A673 (cell line): ENCODE data around the gene CCDC85C. TPM values are rescaled to one million over a fixed set of nuclear protein-coding genes. Genes with fewer than 3 reads are reported as not detected.

Experiments
- BruUV-seq: library from RNA; stranded (reverse); fragments of 400-500 nt; replicated peaks from 2 replicates; lab custom pipeline; 2021; lab: Mats Ljungman, UMichigan
- CTCF ChIA-PET: fragments of 300-600 bp; sonication (Branson Sonifier 250); formaldehyde crosslinking; loops from one replicate; lab custom pipeline; 2022; ENCODE audit warnings: antibody characterized with exemption; lab: Charles Lee
- POLR2A ChIA-PET: fragments of 300-600 bp; sonication (Branson Sonifier 250); formaldehyde crosslinking; loops from one replicate; lab custom pipeline; 2022; ENCODE audit warnings: antibody characterized with exemption; ENCODE audit not compliant: low non-redundant PET; lab: Charles Lee
- DNase-seq: peaks from one replicate; pipeline ENCODE4 v3.0.0-alpha.2; 2015; ENCODE audit warnings: low spot score
- H3K27ac ChIP-seq: fragments of 200-600 bp; sonication (generic); 2 replicates; pipeline ENCODE4 v1.5.1; 2016; ENCODE audit warnings: mixed run types, low read depth, mild to moderate bottlenecking, mixed read lengths, antibody characterized with exemption, low read length; ENCODE audit not compliant: poor library complexity, severe bottlenecking
- H3K27me3 ChIP-seq: fragments of 200-600 bp; sonication (generic); replicated peaks from 2 replicates; pipeline ENCODE4 v1.6.1; 2017; ENCODE audit warnings: mixed run types, low read depth, mild to moderate bottlenecking, mixed read lengths, antibody characterized with exemption, low read length; ENCODE audit not compliant: insufficient read depth, poor library complexity
- H3K36me3 ChIP-seq: fragments of 200-600 bp; sonication (generic); 2 replicates; pipeline ENCODE4 v1.6.1; 2016; ENCODE audit warnings: mixed run types, mild to moderate bottlenecking, mixed read lengths, antibody characterized with exemption, low read length; ENCODE audit not compliant: insufficient read depth, poor library complexity, severe bottlenecking
- H3K4me1 ChIP-seq: fragments of 200-600 bp; sonication (generic); 2 replicates; pipeline ENCODE4 v1.6.1; 2017; ENCODE audit warnings: mixed run types, mild to moderate bottlenecking, mixed read lengths, antibody characterized with exemption, low read length; ENCODE audit not compliant: insufficient read depth, poor library complexity, severe bottlenecking
- H3K4me3 ChIP-seq: fragments of 200-600 bp; sonication (generic); 2 replicates; pipeline ENCODE4 v1.5.1; 2016; ENCODE audit warnings: low read depth, mixed run types, mild to moderate bottlenecking, mixed read lengths, low read length; ENCODE audit not compliant: poor library complexity, severe bottlenecking
- H3K9me3 ChIP-seq: fragments of 200-600 bp; sonication (generic); 2 replicates; pipeline ENCODE4 v1.6.1; 2016; ENCODE audit warnings: mixed run types, low read depth, mild to moderate bottlenecking, mixed read lengths, antibody characterized with exemption, low read length; ENCODE audit not compliant: poor library complexity, severe bottlenecking
- CTCF ChIP-seq: fragments of 300-800, 200-600 bp; sonication (generic); conservative IDR thresholded peaks from 2 replicates; pipeline ENCODE4 v1.5.1; 2017; ENCODE audit warnings: low read depth, mild to moderate bottlenecking, antibody characterized with exemption, low read length, moderate library complexity, mixed read lengths
- EZH2 ChIP-seq: fragments of 200-600 bp; sonication (generic); IDR thresholded peaks from 2 replicates; pipeline ENCODE4 v1.6.1; 2017; ENCODE audit warnings: borderline replicate concordance, low read depth, mild to moderate bottlenecking, mixed read lengths, antibody characterized with exemption, low read length; ENCODE audit not compliant: poor library complexity, severe bottlenecking
- intact Hi-C: fragments of 100-400 bp; cut with micrococcal nuclease; formaldehyde crosslinking; loops from one replicate; pipeline ENCODE4 v1.10.0; 2022; ENCODE audit not compliant: unreplicated experiment
- total RNA-seq: library from RNA; stranded (reverse); gene quantifications from 2 replicates; pipeline ENCODE4 v1.2.3, GENCODE V29; 2021

Gene CCDC85C
- total RNA-seq, 1 experiment from 2014 or later: 24.6 TPM

- intact Hi-C loops: no loop called here
- H3K4me1 ChIP-seq: peaks cover 2% of the 10 kb centered on the region
- no peaks in the 10 kb centered on the region for H3K9me3 ChIP-seq
- H3K27ac ChIP-seq: no peak overlapping the region
- no TSS peak for BruUV-seq
- H3K4me3 ChIP-seq: no peak overlapping the region
- DNase-seq: no peak
- H3K27me3 ChIP-seq: no peaks in the 10 kb centered on the region
- POLR2A ChIA-PET: no interaction called here
- TF ChIP-seq CTCF (no peak), EZH2 (no peak)
- CTCF ChIA-PET: no interaction called here
- H3K36me3 ChIP-seq: no peaks in the 10 kb centered on the region
Measured at GRCh38 chr14:99554184-99554583, 49.8 kb downstream of the CCDC85C start.

- Histone ChIP-seq H3K36me3 (no peaks in the 10 kb centered on the region), H3K27me3 (no peaks in the 10 kb centered on the region), H3K27ac (no peak overlapping the region), H3K9me3 (no peaks in the 10 kb centered on the region), H3K4me3 (no peak overlapping the region), H3K4me1 (peaks cover 6% of the 10 kb centered on the region)
- CTCF ChIA-PET: no interaction called here
- DNase-seq: no peak
- no TSS peak for BruUV-seq
- intact Hi-C loops: no loop called here
- no peak for TF ChIP-seq EZH2
- POLR2A ChIA-PET: no interaction called here
Measured at GRCh38 chr14:99552572-99553216, 51.3 kb downstream of the CCDC85C start.

GRCh38 chr14:99552021-99552553, 51.9 kb downstream of the CCDC85C start:
- POLR2A ChIA-PET: no interaction called here
- no peaks in the 10 kb centered on the region for H3K36me3 ChIP-seq
- CTCF ChIA-PET: no interaction called here
- H3K27ac ChIP-seq: no peak overlapping the region
- BruUV-seq: no TSS peak
- no peak for TF ChIP-seq EZH2
- no peak for DNase-seq
- no peak overlapping the region for H3K4me3 ChIP-seq
- H3K9me3 ChIP-seq: no peaks in the 10 kb centered on the region
- no peaks in the 10 kb centered on the region for H3K27me3 ChIP-seq
- intact Hi-C loops: no loop called here
- H3K4me1 ChIP-seq: peaks cover 6% of the 10 kb centered on the region

- no peak overlapping the region for H3K27ac ChIP-seq
- no peaks in the 10 kb centered on the region for H3K9me3 ChIP-seq
- intact Hi-C loops: no loop called here
- TF ChIP-seq CTCF (no peak), EZH2 (no peak)
- no peaks in the 10 kb centered on the region for H3K27me3 ChIP-seq
- H3K36me3 ChIP-seq: no peaks in the 10 kb centered on the region
- no peak overlapping the region for H3K4me3 ChIP-seq
- no TSS peak for BruUV-seq
- DNase-seq: no peak
- H3K4me1 ChIP-seq: peaks cover 10% of the 10 kb centered on the region
- POLR2A ChIA-PET: no interaction called here
- CTCF ChIA-PET: no interaction called here
Measured at GRCh38 chr14:99551034-99551922, 52.7 kb downstream of the CCDC85C start.
